SKM-1 (cell line): ENCODE measurements around the gene C16orf54.
"Not testable (repeated sequence)": the region's sequence is repeated elsewhere in the genome, so short reads cannot be mapped to it uniquely, and the experiment has no call there.

ENCODE experiments used
- DNase-seq: peaks from one replicate; lab custom pipeline; 2025; ENCODE audit not compliant: unreplicated experiment; lab: John Stamatoyannopoulos, UW

C16orf54 gene

GRCh38 chr16:29742683-29743275 is 3.0 kb downstream of the C16orf54 start:
- DNase-seq: no peak

GRCh38 chr16:29740630-29741015 is 5.2 kb downstream of the C16orf54 start:
- DNase-seq: not testable (repeated sequence)

GRCh38 chr16:29739927-29740629 is 5.7 kb downstream of the C16orf54 start:
- DNase-seq: not testable (repeated sequence)

GRCh38 chr16:29738514-29738913 is 7.3 kb downstream of the C16orf54 start:
- no peak for DNase-seq

GRCh38 chr16:29737713-29738112 is 8.1 kb downstream of the C16orf54 start:
- DNase-seq: no peak

GRCh38 chr16:29736764-29737163 is 9.0 kb downstream of the C16orf54 start:
- no peak for DNase-seq

- no peak for DNase-seq
These were observed 9.7 kb downstream of the C16orf54 start for GRCh38 chr16:29736112-29736511.

GRCh38 chr16:29734786-29735185 is 11.0 kb downstream of the C16orf54 start:
- DNase-seq: no peak

- DNase-seq: not testable (repeated sequence)
These were observed 13.8 kb downstream of the C16orf54 start for GRCh38 chr16:29731768-29732601.

- DNase-seq: no peak
These were observed 15.1 kb downstream of the C16orf54 start for GRCh38 chr16:29730649-29731048.

GRCh38 chr16:29729116-29729521 is 16.7 kb downstream of the C16orf54 start:
- no peak for DNase-seq

- DNase-seq: no peak
These were observed 18.3 kb downstream of the C16orf54 start for GRCh38 chr16:29727452-29727851.

GRCh38 chr16:29726845-29727377 is 18.9 kb downstream of the C16orf54 start:
- no peak for DNase-seq

- DNase-seq: peak; percentile 65
These were observed 24.5 kb downstream of the C16orf54 start for GRCh38 chr16:29721167-29721879.

- DNase-seq: no peak
These were observed 25.1 kb downstream of the C16orf54 start for GRCh38 chr16:29720703-29721102.

- DNase-seq: no peak
These were observed 26.7 kb downstream of the C16orf54 start for GRCh38 chr16:29719063-29719462.

GRCh38 chr16:29717113-29717512 is 28.7 kb downstream of the C16orf54 start:
- no peak for DNase-seq

GRCh38 chr16:29714972-29715371 is 30.8 kb downstream of the C16orf54 start:
- DNase-seq: no peak

GRCh38 chr16:29714396-29714795 is 31.4 kb downstream of the C16orf54 start:
- DNase-seq: no peak

GRCh38 chr16:29712809-29713208 is 33.0 kb downstream of the C16orf54 start:
- DNase-seq: no peak
